ENCODE results near the gene CDH13.

CDH13 gene

GRCh38 chr16:83623091-83623730, 996.4 kb downstream of the CDH13 start:
- Histone ChIP-seq H2AFZ (ENCODE audit: low read length, unreplicated experiment) (no peak overlapping the region), H3K36me3 (ENCODE audit: insufficient read depth, low read length) (no peaks in the 10 kb centered on the region), H3K27ac (ENCODE audit: low read depth, low read length) (no peak overlapping the region), H3K4me3 (ENCODE audit: low read depth, low read length) (no peak overlapping the region), H3K27me3 (ENCODE audit: insufficient read depth, low read length) (no peaks in the 10 kb centered on the region), H3K79me2 (ENCODE audit: control insufficient read depth, insufficient read depth, low read length, unreplicated experiment) (no peaks in the 10 kb centered on the region), H3K4me1 (ENCODE audit: control insufficient read depth, insufficient read depth, low read length, unreplicated experiment) (no peaks in the 10 kb centered on the region)

GRCh38 chr16:83623892-83624291, 997.1 kb downstream of the CDH13 start:
- no peaks in the 10 kb centered on the region for H3K27me3 ChIP-seq (ENCODE audit: insufficient read depth, low read length)
- H3K27ac ChIP-seq (ENCODE audit: low read depth, low read length), result no peak overlapping the region
- H3K4me3 ChIP-seq (ENCODE audit: low read depth, low read length), result no peak overlapping the region
- H3K36me3 ChIP-seq (ENCODE audit: insufficient read depth, low read length), result no peaks in the 10 kb centered on the region
- H3K79me2 ChIP-seq (ENCODE audit: control insufficient read depth, insufficient read depth, low read length, unreplicated experiment), result no peaks in the 10 kb centered on the region
- H3K4me1 ChIP-seq (ENCODE audit: control insufficient read depth, insufficient read depth, low read length, unreplicated experiment), result no peaks in the 10 kb centered on the region
- H2AFZ ChIP-seq (ENCODE audit: low read length, unreplicated experiment), result no peak overlapping the region

GRCh38 chr16:83624429-83625120, 997.8 kb downstream of the CDH13 start:
- no peaks in the 10 kb centered on the region for H3K4me1 ChIP-seq (ENCODE audit: control insufficient read depth, insufficient read depth, low read length, unreplicated experiment)
- no peak overlapping the region for H3K4me3 ChIP-seq (ENCODE audit: low read depth, low read length)
- H3K27ac ChIP-seq (ENCODE audit: low read depth, low read length), result no peak overlapping the region
- H3K79me2 ChIP-seq (ENCODE audit: control insufficient read depth, insufficient read depth, low read length, unreplicated experiment), result no peaks in the 10 kb centered on the region
- no peak overlapping the region for H2AFZ ChIP-seq (ENCODE audit: low read length, unreplicated experiment)
- no peaks in the 10 kb centered on the region for H3K36me3 ChIP-seq (ENCODE audit: insufficient read depth, low read length)
- no peaks in the 10 kb centered on the region for H3K27me3 ChIP-seq (ENCODE audit: insufficient read depth, low read length)

GRCh38 chr16:83626204-83626603, 999.4 kb downstream of the CDH13 start:
- no peaks in the 10 kb centered on the region for H3K36me3 ChIP-seq (ENCODE audit: insufficient read depth, low read length)
- H2AFZ ChIP-seq (ENCODE audit: low read length, unreplicated experiment), result no peak overlapping the region
- H3K27ac ChIP-seq (ENCODE audit: low read depth, low read length), result no peak overlapping the region
- no peaks in the 10 kb centered on the region for H3K4me1 ChIP-seq (ENCODE audit: control insufficient read depth, insufficient read depth, low read length, unreplicated experiment)
- no peaks in the 10 kb centered on the region for H3K27me3 ChIP-seq (ENCODE audit: insufficient read depth, low read length)
- H3K79me2 ChIP-seq (ENCODE audit: control insufficient read depth, insufficient read depth, low read length, unreplicated experiment), result no peaks in the 10 kb centered on the region
- no peak overlapping the region for H3K4me3 ChIP-seq (ENCODE audit: low read depth, low read length)

GRCh38 chr16:83626676-83627075, 999.9 kb downstream of the CDH13 start:
- Histone ChIP-seq H3K4me3 (ENCODE audit: low read depth, low read length) (no peak overlapping the region), H3K36me3 (ENCODE audit: insufficient read depth, low read length) (no peaks in the 10 kb centered on the region), H3K4me1 (ENCODE audit: control insufficient read depth, insufficient read depth, low read length, unreplicated experiment) (no peaks in the 10 kb centered on the region), H2AFZ (ENCODE audit: low read length, unreplicated experiment) (no peak overlapping the region), H3K27me3 (ENCODE audit: insufficient read depth, low read length) (no peaks in the 10 kb centered on the region), H3K27ac (ENCODE audit: low read depth, low read length) (no peak overlapping the region), H3K79me2 (ENCODE audit: control insufficient read depth, insufficient read depth, low read length, unreplicated experiment) (no peaks in the 10 kb centered on the region)

- Histone ChIP-seq H3K27me3 (ENCODE audit: insufficient read depth, low read length) (no peaks in the 10 kb centered on the region), H3K79me2 (ENCODE audit: control insufficient read depth, insufficient read depth, low read length, unreplicated experiment) (no peaks in the 10 kb centered on the region), H3K27ac (ENCODE audit: low read depth, low read length) (no peak overlapping the region), H3K36me3 (ENCODE audit: insufficient read depth, low read length) (no peaks in the 10 kb centered on the region), H2AFZ (ENCODE audit: low read length, unreplicated experiment) (no peak overlapping the region), H3K4me3 (ENCODE audit: low read depth, low read length) (no peak overlapping the region), H3K4me1 (ENCODE audit: control insufficient read depth, insufficient read depth, low read length, unreplicated experiment) (no peaks in the 10 kb centered on the region)
Observed at GRCh38 chr16:83627996-83628395, 1001.2 kb downstream of the CDH13 start.

GRCh38 chr16:83629426-83629825, 1002.7 kb downstream of the CDH13 start:
- Histone ChIP-seq H3K4me3 (ENCODE audit: low read depth, low read length) (no peak overlapping the region), H2AFZ (ENCODE audit: low read length, unreplicated experiment) (no peak overlapping the region), H3K27ac (ENCODE audit: low read depth, low read length) (no peak overlapping the region), H3K4me1 (ENCODE audit: control insufficient read depth, insufficient read depth, low read length, unreplicated experiment) (no peaks in the 10 kb centered on the region), H3K79me2 (ENCODE audit: control insufficient read depth, insufficient read depth, low read length, unreplicated experiment) (no peaks in the 10 kb centered on the region), H3K36me3 (ENCODE audit: insufficient read depth, low read length) (no peaks in the 10 kb centered on the region), H3K27me3 (ENCODE audit: insufficient read depth, low read length) (no peaks in the 10 kb centered on the region)

GRCh38 chr16:83629836-83630235, 1003.1 kb downstream of the CDH13 start:
- no peak overlapping the region for H2AFZ ChIP-seq (ENCODE audit: low read length, unreplicated experiment)
- no peak overlapping the region for H3K4me3 ChIP-seq (ENCODE audit: low read depth, low read length)
- H3K4me1 ChIP-seq (ENCODE audit: control insufficient read depth, insufficient read depth, low read length, unreplicated experiment), result no peaks in the 10 kb centered on the region
- no peaks in the 10 kb centered on the region for H3K27me3 ChIP-seq (ENCODE audit: insufficient read depth, low read length)
- H3K27ac ChIP-seq (ENCODE audit: low read depth, low read length), result no peak overlapping the region
- H3K36me3 ChIP-seq (ENCODE audit: insufficient read depth, low read length), result no peaks in the 10 kb centered on the region
- H3K79me2 ChIP-seq (ENCODE audit: control insufficient read depth, insufficient read depth, low read length, unreplicated experiment), result no peaks in the 10 kb centered on the region

GRCh38 chr16:83630979-83631378, 1004.2 kb downstream of the CDH13 start:
- Histone ChIP-seq H3K36me3 (ENCODE audit: insufficient read depth, low read length) (no peaks in the 10 kb centered on the region), H3K4me3 (ENCODE audit: low read depth, low read length) (no peak overlapping the region), H2AFZ (ENCODE audit: low read length, unreplicated experiment) (no peak overlapping the region)

GRCh38 chr16:83633286-83633685, 1006.5 kb downstream of the CDH13 start:
- H3K79me2 ChIP-seq (ENCODE audit: control insufficient read depth, insufficient read depth, low read length, unreplicated experiment), result no peaks in the 10 kb centered on the region
- H3K27me3 ChIP-seq (ENCODE audit: insufficient read depth, low read length), result no peaks in the 10 kb centered on the region
- no peaks in the 10 kb centered on the region for H3K4me1 ChIP-seq (ENCODE audit: control insufficient read depth, insufficient read depth, low read length, unreplicated experiment)
- no peak overlapping the region for H2AFZ ChIP-seq (ENCODE audit: low read length, unreplicated experiment)
- no peaks in the 10 kb centered on the region for H3K36me3 ChIP-seq (ENCODE audit: insufficient read depth, low read length)
- H3K4me3 ChIP-seq (ENCODE audit: low read depth, low read length), result no peak overlapping the region
- no peak overlapping the region for H3K27ac ChIP-seq (ENCODE audit: low read depth, low read length)

More at GRCh38 chr16:83630979-83631378, 1004.2 kb downstream of the CDH13 start:
- no peaks in the 10 kb centered on the region for H3K4me1 ChIP-seq (ENCODE audit: control insufficient read depth, insufficient read depth, low read length, unreplicated experiment)
- H3K27ac ChIP-seq (ENCODE audit: low read depth, low read length), result no peak overlapping the region
- no peaks in the 10 kb centered on the region for H3K27me3 ChIP-seq (ENCODE audit: insufficient read depth, low read length)
- no peaks in the 10 kb centered on the region for H3K79me2 ChIP-seq (ENCODE audit: control insufficient read depth, insufficient read depth, low read length, unreplicated experiment)

- Histone ChIP-seq H2AFZ (ENCODE audit: low read length, unreplicated experiment) (no peak overlapping the region), H3K79me2 (ENCODE audit: control insufficient read depth, insufficient read depth, low read length, unreplicated experiment) (no peaks in the 10 kb centered on the region), H3K27me3 (ENCODE audit: insufficient read depth, low read length) (no peaks in the 10 kb centered on the region), H3K4me1 (ENCODE audit: control insufficient read depth, insufficient read depth, low read length, unreplicated experiment) (no peaks in the 10 kb centered on the region), H3K27ac (ENCODE audit: low read depth, low read length) (no peak overlapping the region), H3K36me3 (ENCODE audit: insufficient read depth, low read length) (no peaks in the 10 kb centered on the region), H3K4me3 (ENCODE audit: low read depth, low read length) (no peak overlapping the region)
Observed at GRCh38 chr16:83648347-83648746, 1021.6 kb downstream of the CDH13 start.

All from ACC112 (cell line).